Heart left ventricle (tissue), 13 donors: ENCODE results near the gene PTPRN2.

ENCODE experiments used
- POLR2A ChIP-seq, 2 donors: fragments of 450-650 bp; IDR thresholded peaks; one replicate each; pipeline ENCODE4 v1.6.1; 2017; ENCODE audit warnings: antibody characterized with exemption in 2 of 2, mild to moderate bottlenecking in 2 of 2, moderate library complexity in 2 of 2
- TF ChIP-seq, protein P1 (sequence below), 12 donors: fragments of 200-600 bp; sonication (generic) in 4 of 12; IDR thresholded peaks; one replicate each; pipeline versions ENCODE4 v1.5.0 to v1.8.0; 2018 to 2022; ENCODE audit warnings: antibody characterized with exemption in 12 of 12, mild to moderate bottlenecking in 5 of 12
- donor health status: ischemic (EF 13 %, LVEDD 7.1; RV severe dilation, severe dysfunction).
- donor health status: DM: no; HTN: yes; CAD: no.
- donor health status: DM: no; HTN: no; CAD: no.
- donor health status: ischemic (EF 25% LVEDD 6.9; RV normal size, moderate dysfunction).
- donor health status: ischemic (EF 25% LVEDD 5.7; RV mildly dilated, moderate dysfunction).
- donor health status: ischemic (EF 35%, LVEDD 5.7; RV mildly dilated, moderate dysfunction).
- donor health status: nonischemic (EF 11% LVEDD 7.7; RV severe dilation, severe dysfunction).
- donor health status: DM: yes; HTN: yes; CAD: no.
- donor health status: PGD.
- donor health status: ischemic (EF 29% LVEDD 5.4; RV normal size, mild dysfunction).
- donor health status: nonischemic (EF 23%, LVEDD 6.1; RV moderate dilation, normal function).

DNA sequence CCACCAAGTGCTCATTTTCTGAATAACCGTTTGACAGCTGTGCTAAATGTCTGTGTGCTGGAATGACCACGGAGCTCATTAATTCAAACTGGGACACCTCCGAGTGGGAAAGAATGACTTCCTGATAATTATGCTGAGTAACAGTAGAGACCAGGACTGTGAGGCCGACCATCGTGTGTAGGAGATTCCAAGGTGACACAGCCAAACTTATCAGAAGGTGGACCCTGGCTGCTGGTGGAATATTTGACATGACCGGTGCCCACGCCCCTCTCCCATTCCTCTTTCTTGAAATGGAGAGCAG is 400.0 kb downstream of the PTPRN2 start:
- TF ChIP-seq POLR2A (IDR thresholded peaks at IDR 0.05) = no peak
- TF ChIP-seq, protein P1, sequence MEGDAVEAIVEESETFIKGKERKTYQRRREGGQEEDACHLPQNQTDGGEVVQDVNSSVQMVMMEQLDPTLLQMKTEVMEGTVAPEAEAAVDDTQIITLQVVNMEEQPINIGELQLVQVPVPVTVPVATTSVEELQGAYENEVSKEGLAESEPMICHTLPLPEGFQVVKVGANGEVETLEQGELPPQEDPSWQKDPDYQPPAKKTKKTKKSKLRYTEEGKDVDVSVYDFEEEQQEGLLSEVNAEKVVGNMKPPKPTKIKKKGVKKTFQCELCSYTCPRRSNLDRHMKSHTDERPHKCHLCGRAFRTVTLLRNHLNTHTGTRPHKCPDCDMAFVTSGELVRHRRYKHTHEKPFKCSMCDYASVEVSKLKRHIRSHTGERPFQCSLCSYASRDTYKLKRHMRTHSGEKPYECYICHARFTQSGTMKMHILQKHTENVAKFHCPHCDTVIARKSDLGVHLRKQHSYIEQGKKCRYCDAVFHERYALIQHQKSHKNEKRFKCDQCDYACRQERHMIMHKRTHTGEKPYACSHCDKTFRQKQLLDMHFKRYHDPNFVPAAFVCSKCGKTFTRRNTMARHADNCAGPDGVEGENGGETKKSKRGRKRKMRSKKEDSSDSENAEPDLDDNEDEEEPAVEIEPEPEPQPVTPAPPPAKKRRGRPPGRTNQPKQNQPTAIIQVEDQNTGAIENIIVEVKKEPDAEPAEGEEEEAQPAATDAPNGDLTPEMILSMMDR (IDR thresholded peaks at IDR 0.05) = no peak
